Esophagus squamous epithelium (tissue), 5 donors: Measurements from ENCODE around the gene ZNF699. TPM values are rescaled to one million over a fixed set of nuclear protein-coding genes. Genes with fewer than 3 reads are reported as not detected.
A peak's percentile ranks its signal among the peaks of the same experiment; 100 is the strongest.

Source experiments
- DNase-seq: peaks from one replicate; lab custom pipeline; 2025; lab: John Stamatoyannopoulos, UW
- H3K27ac ChIP-seq, 4 donors: fragments of 200-600 bp; sonication (generic); one replicate each; pipeline ENCODE4 v1.5.1; 2016 to 2019; ENCODE audit warnings: mild to moderate bottlenecking in 1 of 4
- H3K27me3 ChIP-seq, 4 donors: fragments of 200-600 bp; sonication (generic); 1 replicate in 3 of 4; 2 replicates in 1 of 4; pipeline versions ENCODE4 v1.5.1 to v1.6.0; 2017 to 2021; ENCODE audit warnings: antibody characterized with exemption in 1 of 4
- H3K36me3 ChIP-seq, 3 donors: fragments of 200-600 bp; sonication (generic); one replicate each; pipeline ENCODE4 v1.5.1; 2016 to 2019
- H3K4me1 ChIP-seq, 3 donors: fragments of 200-600 bp; sonication (generic); one replicate each; pipeline ENCODE4 v1.5.1; 2017 to 2019
- H3K4me3 ChIP-seq, 4 donors: fragments of 200-600 bp; sonication (generic); 1 replicate in 3 of 4; 2 replicates in 1 of 4; pipeline ENCODE4 v1.5.1; 2016 to 2019; ENCODE audit warnings: mild to moderate bottlenecking in 2 of 4, moderate library complexity in 1 of 4
- H3K9me3 ChIP-seq, 3 donors: fragments of 200-600 bp; sonication (generic); one replicate each; pipeline ENCODE4 v1.5.1; 2016 to 2019
- POLR2A ChIP-seq, 4 donors: fragments of 450-650 bp; IDR thresholded peaks; one replicate each; pipeline ENCODE4 v1.6.1; 2017; ENCODE audit warnings: antibody characterized with exemption in 4 of 4, mild to moderate bottlenecking in 4 of 4, moderate library complexity in 3 of 4
- WGBS, 2 donors: methylation state at CpG; one replicate each; pipeline ENCODE4 v1.1.5; 2018; 5-methylcytosine and 5-hydroxymethylcytosine counted together
- intact Hi-C: fragments of 100-400 bp; cut with DNase I; formaldehyde crosslinking; loops from one replicate; pipeline ENCODE4 v1.15.0; 2022
- total RNA-seq, 4 donors: library from RNA; depleted of rRNA; stranded (reverse); fragments of >200 nt; gene quantifications; one replicate each; pipeline ENCODE4 v1.1.0, GENCODE V29; 2016
- TF ChIP-seq, protein P1 (sequence below), 6 experiments: fragments of 450-650 bp in 4 of 6; fragments of 200-600 bp in 2 of 6; sonication (generic) in 2 of 6; IDR thresholded peaks; one replicate each; pipeline ENCODE4 v1.5.1; 2016 to 2019; ENCODE audit warnings: antibody characterized with exemption in 6 of 6, mild to moderate bottlenecking in 4 of 6, moderate library complexity in 4 of 6
- donor health status: DM: yes; HTN: yes; CAD: no.

ZNF699 gene
- total RNA-seq, 4 donors from 2014 or later, result 4.3 to 17.7 (median 4.5) TPM

DNA sequence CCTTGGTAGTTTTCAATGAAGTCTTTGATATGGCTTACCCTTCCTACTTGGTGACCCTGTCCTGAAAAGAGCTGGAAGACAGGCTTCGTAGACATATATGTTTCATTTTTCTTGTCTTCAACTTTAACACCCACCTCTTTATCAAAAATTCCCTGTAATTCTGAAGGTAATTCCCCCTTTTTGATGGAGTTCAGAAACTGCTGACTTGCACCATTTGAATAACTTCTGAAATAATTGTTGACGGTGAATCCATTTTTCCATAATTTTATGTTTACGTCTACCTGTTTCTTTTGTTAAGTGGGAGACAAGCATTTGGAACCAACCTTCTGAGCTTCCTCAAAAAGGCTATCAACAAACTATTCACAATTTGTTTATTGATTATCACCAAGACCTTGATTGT lies 38.6 kb upstream of the ZNF699 start:
- H3K36me3 ChIP-seq, result peaks cover 0 to 51% (median 0%) of the 10 kb centered on the region in 3 donors
- 91 to 94% methylated on average over 3 of the region's 3 CpGs for WGBS, 2 donors
- intact Hi-C loops, result no loop called here
- H3K9me3 ChIP-seq, result peaks cover 5 to 98% (median 75%) of the 10 kb centered on the region in 3 donors
- no peak overlapping the region for H3K4me3 ChIP-seq
- TF ChIP-seq, protein P1, sequence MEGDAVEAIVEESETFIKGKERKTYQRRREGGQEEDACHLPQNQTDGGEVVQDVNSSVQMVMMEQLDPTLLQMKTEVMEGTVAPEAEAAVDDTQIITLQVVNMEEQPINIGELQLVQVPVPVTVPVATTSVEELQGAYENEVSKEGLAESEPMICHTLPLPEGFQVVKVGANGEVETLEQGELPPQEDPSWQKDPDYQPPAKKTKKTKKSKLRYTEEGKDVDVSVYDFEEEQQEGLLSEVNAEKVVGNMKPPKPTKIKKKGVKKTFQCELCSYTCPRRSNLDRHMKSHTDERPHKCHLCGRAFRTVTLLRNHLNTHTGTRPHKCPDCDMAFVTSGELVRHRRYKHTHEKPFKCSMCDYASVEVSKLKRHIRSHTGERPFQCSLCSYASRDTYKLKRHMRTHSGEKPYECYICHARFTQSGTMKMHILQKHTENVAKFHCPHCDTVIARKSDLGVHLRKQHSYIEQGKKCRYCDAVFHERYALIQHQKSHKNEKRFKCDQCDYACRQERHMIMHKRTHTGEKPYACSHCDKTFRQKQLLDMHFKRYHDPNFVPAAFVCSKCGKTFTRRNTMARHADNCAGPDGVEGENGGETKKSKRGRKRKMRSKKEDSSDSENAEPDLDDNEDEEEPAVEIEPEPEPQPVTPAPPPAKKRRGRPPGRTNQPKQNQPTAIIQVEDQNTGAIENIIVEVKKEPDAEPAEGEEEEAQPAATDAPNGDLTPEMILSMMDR (IDR thresholded peaks at IDR 0.05), result no peak
- TF ChIP-seq POLR2A (IDR thresholded peaks at IDR 0.05), result no peak
- H3K4me1 ChIP-seq, result no peaks in the 10 kb centered on the region
- H3K27ac ChIP-seq, result no peak overlapping the region
- DNase-seq, result no peak
- no peaks in the 10 kb centered on the region for H3K27me3 ChIP-seq

- Histone ChIP-seq H3K4me3 (no peak overlapping the region), H3K27me3 (no peaks in the 10 kb centered on the region), H3K27ac (no peak overlapping the region), H3K9me3 (peaks cover 5 to 100% (median 91%) of the 10 kb centered on the region in 3 donors), H3K4me1 (no peaks in the 10 kb centered on the region), H3K36me3 (peaks cover 0 to 67% (median 13%) of the 10 kb centered on the region in 3 donors)
- intact Hi-C loops, result no loop called here
- 86 to 89% methylated on average over 2 of the region's 2 CpGs for WGBS, 2 donors
- no peak for DNase-seq
- TF ChIP-seq, protein P1 (IDR thresholded peaks at IDR 0.05), result no peak
- no peak for TF ChIP-seq POLR2A (IDR thresholded peaks at IDR 0.05)
Measured at GRCh38 chr19:9345005-9345404, 35.4 kb upstream of the ZNF699 start.

DNA sequence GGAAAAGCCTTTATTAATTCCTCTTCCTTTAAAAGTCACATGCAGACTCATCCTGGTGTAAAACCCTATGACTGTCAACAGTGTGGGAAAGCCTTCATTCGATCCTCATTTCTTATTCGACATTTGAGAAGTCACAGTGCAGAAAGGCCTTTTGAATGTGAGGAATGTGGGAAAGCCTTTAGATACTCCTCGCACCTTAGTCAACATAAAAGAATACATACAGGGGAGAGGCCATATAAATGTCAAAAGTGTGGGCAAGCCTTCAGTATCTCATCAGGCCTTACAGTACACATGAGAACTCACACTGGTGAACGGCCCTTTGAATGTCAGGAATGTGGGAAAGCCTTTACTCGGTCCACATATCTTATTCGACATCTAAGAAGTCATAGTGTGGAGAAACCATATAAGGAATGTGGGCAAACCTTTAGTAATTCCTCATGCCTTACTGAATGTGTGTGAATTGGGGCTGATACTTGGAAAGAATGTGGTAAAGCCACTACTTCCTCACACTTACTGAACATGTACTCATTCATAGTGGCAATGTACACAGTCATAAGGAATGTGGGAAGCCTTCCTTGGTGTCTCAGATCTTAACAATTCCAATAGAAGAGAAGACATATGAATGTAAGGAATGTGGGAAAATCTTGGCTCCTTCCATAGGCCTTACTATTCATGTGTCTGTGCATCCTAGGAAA lies 33.1 kb upstream of the ZNF699 start:
- intact Hi-C loops, result no loop called here
- Histone ChIP-seq H3K4me3 (no peak overlapping the region), H3K36me3 (peaks cover 0 to 76% (median 13%) of the 10 kb centered on the region in 3 donors), H3K27ac (no peak overlapping the region), H3K27me3 (no peaks in the 10 kb centered on the region), H3K9me3 (peaks cover 5 to 100% (median 96%) of the 10 kb centered on the region in 3 donors), H3K4me1 (no peaks in the 10 kb centered on the region)
- no peak for DNase-seq
- no peak for TF ChIP-seq POLR2A (IDR thresholded peaks at IDR 0.05)
- TF ChIP-seq, protein P1 (IDR thresholded peaks at IDR 0.05), result no peak
- 94% methylated on average over 6 of the region's 6 CpGs for WGBS, 2 donors

DNA sequence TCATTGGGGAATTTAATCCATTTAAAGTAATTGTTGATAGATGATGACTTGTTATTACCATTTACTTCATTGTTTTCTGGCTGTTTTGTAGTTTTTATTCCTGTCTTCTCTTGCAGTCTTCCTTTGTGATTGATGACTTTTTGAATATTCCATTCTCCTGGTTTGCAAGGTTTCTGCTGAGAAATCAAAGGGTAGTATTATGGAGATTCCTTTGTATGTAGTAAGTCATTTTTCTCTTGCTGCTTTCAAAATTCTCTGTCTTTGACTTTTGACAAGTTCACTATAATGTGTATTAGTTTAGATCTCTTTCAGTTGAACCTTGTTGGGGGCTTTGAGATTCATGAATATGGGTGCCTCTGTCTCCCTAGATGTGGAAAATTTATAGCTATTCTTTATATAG lies 20.4 kb upstream of the ZNF699 start:
- Histone ChIP-seq H3K4me1 (peaks cover 0 to 3% (median 0%) of the 10 kb centered on the region in 3 donors), H3K27ac (no peak overlapping the region), H3K9me3 (peaks cover 3 to 97% (median 77%) of the 10 kb centered on the region in 3 donors), H3K4me3 (no peak overlapping the region), H3K36me3 (peaks cover 0 to 79% (median 3%) of the 10 kb centered on the region in 3 donors), H3K27me3 (no peaks in the 10 kb centered on the region)
- intact Hi-C loops, result no loop called here
- TF ChIP-seq, protein P1 (IDR thresholded peaks at IDR 0.05), result no peak
- TF ChIP-seq POLR2A (IDR thresholded peaks at IDR 0.05), result no peak
- DNase-seq, result no peak

GRCh38 chr19:9324584-9324962 lies 14.9 kb upstream of the ZNF699 start:
- 50 to 77% methylated on average over 5 to 6 of the region's 9 CpGs for WGBS, 2 donors
- no peak for DNase-seq
- peaks cover 0 to 64% (median 27%) of the 10 kb centered on the region in 3 donors for H3K9me3 ChIP-seq
- H3K27ac ChIP-seq, result peak overlapping the region; percentile 86 to 95 (median 92)
- H3K4me1 ChIP-seq, result peaks cover 0 to 20% (median 8%) of the 10 kb centered on the region in 3 donors
- H3K36me3 ChIP-seq, result peaks cover 0 to 25% (median 0%) of the 10 kb centered on the region in 3 donors
- intact Hi-C loops, result no loop called here
- peak overlapping the region; percentile 72 to 89 (median 83) for H3K4me3 ChIP-seq
- no peaks in the 10 kb centered on the region for H3K27me3 ChIP-seq
- no peak for TF ChIP-seq POLR2A (IDR thresholded peaks at IDR 0.05)
- TF ChIP-seq, protein P1 (IDR thresholded peaks at IDR 0.05), result no peak
